H1 (cell line): Measurements from ENCODE around the gene ADD3. TPM values are rescaled to one million over a fixed set of nuclear protein-coding genes. Genes with fewer than 3 reads are reported as not detected.

ENCODE experiments used
- BCL11A ChIP-seq, 2 experiments: IDR thresholded peaks; one replicate each; pipeline ENCODE4 v1.6.1; 2011; ENCODE audit warnings: low read depth in 2 of 2, low read length in 2 of 2, mild to moderate bottlenecking in 2 of 2
- CREB1 ChIP-seq: IDR thresholded peaks from 2 replicates; pipeline ENCODE4 v1.6.1; 2012; ENCODE audit warnings: inconsistent platforms
- MAX ChIP-seq: IDR thresholded peaks from 2 replicates; pipeline ENCODE4 v1.6.1; 2012; ENCODE audit warnings: inconsistent platforms
- NANOG ChIP-seq: IDR thresholded peaks from 2 replicates; pipeline ENCODE4 v1.6.1; 2011; ENCODE audit warnings: low read length, low read depth, mild to moderate bottlenecking, inconsistent platforms; ENCODE audit not compliant: insufficient read depth, poor library complexity, severe bottlenecking
- RXRA ChIP-seq: IDR thresholded peaks from 2 replicates; pipeline ENCODE4 v1.6.1; 2011; ENCODE audit warnings: low read depth, mild to moderate bottlenecking, low read length, moderate library complexity; ENCODE audit not compliant: insufficient read depth
- TAF1 ChIP-seq: IDR thresholded peaks from 2 replicates; pipeline ENCODE4 v1.6.1; 2011; ENCODE audit warnings: mild to moderate bottlenecking, low read depth, low read length
- TBP ChIP-seq: IDR thresholded peaks from 2 replicates; pipeline ENCODE4 v1.6.1; 2011; ENCODE audit warnings: low read depth, low read length, improper control_type of control experiment
- TEAD4 ChIP-seq: IDR thresholded peaks from 2 replicates; pipeline ENCODE4 v1.6.1; 2012; ENCODE audit warnings: low read depth, low read length, inconsistent platforms, mixed read lengths
- polyA plus RNA-seq, 7 experiments: library from polyadenylated mRNA; depleted of rRNA in 3 of 7; stranded (reverse) in 5 of 7; unstranded in 2 of 7; fragments of >200 nt in 5 of 7; fragments of 200-250 nt in 2 of 7; gene quantifications; 1 replicate in 5 of 7; 2 replicates in 1 of 7; 4 replicates in 1 of 7; pipeline versions ENCODE4 v1.2.1 to v1.2.3, GENCODE V29; 2011 to 2013; ENCODE audit warnings: missing spikeins in 2 of 7, mixed read lengths in 2 of 7
- total RNA-seq: library from RNA; stranded (reverse); fragmentation: NEBNext Ultra II Directional; extraction: Animal tissue kit (Norgen Biotek cat#: 25700); gene quantifications from 2 replicates; pipeline ENCODE4 v1.2.1, GENCODE V29; 2021

The ADD3 gene
- total and polyA plus RNA-seq, 2 of the 8 experiments (the other 6 are each of a cell fraction or from before 2014, with no cell fraction given): 44.7 to 85.6 TPM

DNA sequence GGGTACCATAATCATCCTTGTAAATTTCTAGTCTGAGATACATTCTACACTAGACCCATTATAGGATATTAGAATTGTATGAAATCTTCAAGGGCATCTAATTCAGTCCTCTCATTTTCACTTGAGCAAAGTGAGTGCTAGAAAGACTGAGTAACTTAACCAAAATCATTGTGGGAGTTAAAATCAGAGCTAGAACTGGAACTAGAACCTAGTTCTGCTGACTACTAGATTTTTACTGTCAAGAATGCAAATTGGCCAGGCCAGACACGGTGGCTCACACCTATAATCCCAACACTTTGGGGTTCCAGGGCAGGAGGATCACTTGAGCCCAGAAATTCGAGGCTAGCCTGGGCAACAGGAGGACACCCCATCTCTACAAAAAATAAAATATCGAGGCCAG, 53.9 kb downstream of the ADD3 start (continued):
- TF ChIP-seq MAX (no peak), TEAD4 (no peak), RXRA (no peak), TBP (no peak), TAF1 (no peak), BCL11A (IDR thresholded peaks at IDR 0.05; ENCODE audit: low read depth in 2 of 2, low read length in 2 of 2) (no peak), CREB1 (no peak), NANOG (no peak)
